ENCODE data around the gene DPP4. TPM values are rescaled to one million over a fixed set of nuclear protein-coding genes. Genes with fewer than 3 reads are reported as not detected.

DPP4 gene
- total RNA-seq, 2 experiments from 2014 or later: 29.9 to 30.7 TPM

DNA sequence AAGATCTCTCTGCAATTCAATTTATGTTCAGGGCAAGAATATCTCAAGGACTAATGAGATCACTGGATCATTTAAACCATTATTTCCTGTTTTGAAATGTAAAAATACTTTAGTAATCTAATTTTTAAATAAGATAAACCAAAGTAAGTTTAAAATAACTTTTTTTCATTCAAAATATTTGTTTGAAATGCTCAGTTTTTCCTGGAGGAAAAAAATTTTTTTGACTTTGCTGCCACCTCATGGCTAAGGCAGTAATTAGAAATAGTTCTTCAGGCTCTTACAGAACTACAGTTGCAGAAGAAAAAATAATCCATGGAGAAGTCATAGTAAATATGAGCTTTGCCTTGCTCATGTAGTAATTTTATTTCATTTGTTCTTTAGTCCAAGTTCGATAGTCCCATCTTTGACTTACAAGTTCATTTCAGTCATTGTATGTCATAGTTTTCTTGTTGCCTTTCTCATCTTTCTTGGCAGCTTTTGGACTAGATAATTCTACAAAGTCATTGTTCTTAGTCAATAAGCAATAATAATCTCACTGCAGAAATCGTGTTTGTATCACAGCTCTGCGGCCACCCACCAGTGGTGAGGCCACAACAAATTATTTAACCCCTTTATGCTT lies 127.4 kb downstream of the DPP4 start:
- no peak overlapping the region for H3K27ac Mint-ChIP-seq
- H3K36me3 Mint-ChIP-seq: no peaks in the 10 kb centered on the region
- intact Hi-C loops (cut with micrococcal nuclease): loop anchor here (1.0 kb wide), 2 partner anchors 178 to 360 kb away; no protein-coding TSS in a partner anchor
- H3K9me3 Mint-ChIP-seq: no peaks in the 10 kb centered on the region
- no peak for DNase-seq
- H3K4me1 Mint-ChIP-seq (ENCODE audit: low read depth): peaks cover 6% of the 10 kb centered on the region
- H3K4me3 Mint-ChIP-seq: no peak overlapping the region
- no peaks in the 10 kb centered on the region for H3K27me3 Mint-ChIP-seq
- POLR2A ChIA-PET: no interaction called here
- CTCF ChIA-PET: interaction anchor here (0.6 to 4.6 kb wide), 28 partner anchors 8 to 723 kb away, joined by 3 to 116 read pairs (median 3); no protein-coding TSS in a partner anchor

DNA sequence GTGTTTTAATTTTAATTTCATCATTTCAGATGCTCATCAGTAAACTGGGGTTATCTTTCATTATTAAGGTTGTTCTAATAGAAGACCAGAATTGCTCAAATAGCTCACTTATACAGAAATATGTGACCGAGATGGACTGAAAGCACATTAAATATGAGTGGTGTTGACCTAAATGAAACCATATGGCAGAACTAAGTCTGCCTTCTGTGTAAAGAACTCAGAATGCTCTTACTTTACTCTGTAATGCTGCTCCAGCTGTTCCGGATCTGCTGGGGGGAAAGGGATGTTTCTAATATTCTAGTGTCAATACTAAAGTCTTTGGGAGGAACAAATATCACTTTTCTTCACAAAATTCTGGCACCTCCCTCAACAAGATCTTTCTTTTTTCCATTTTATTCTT lies 131.0 kb downstream of the DPP4 start:
- CTCF ChIA-PET: interaction anchor here (1.2 to 2.3 kb wide), 2 partner anchors 182 to 355 kb away, joined by 3 to 8 read pairs; no protein-coding TSS in a partner anchor
- Mint-ChIP-seq H3K27ac (no peak overlapping the region), H3K9me3 (no peaks in the 10 kb centered on the region)

More for the DNA sequence above, 131.0 kb downstream of the DPP4 start:
- H3K36me3 Mint-ChIP-seq: no peaks in the 10 kb centered on the region
- peaks cover 4% of the 10 kb centered on the region for H3K27me3 Mint-ChIP-seq
- no peak for DNase-seq
- H3K4me3 Mint-ChIP-seq: no peak overlapping the region
- peaks cover 2% of the 10 kb centered on the region for H3K4me1 Mint-ChIP-seq (ENCODE audit: low read depth)
- intact Hi-C loops (cut with micrococcal nuclease): no loop called here
- POLR2A ChIA-PET: no interaction called here

Other genes starting within 250 kb of the DPP4 start
- not detected for gene GCG, start 78.0 kb upstream of the DPP4 start, total RNA-seq
- gene FAP, start 169.2 kb upstream of the DPP4 start, total RNA-seq: not detected
- gene IFIH1, start 244.5 kb upstream of the DPP4 start, total RNA-seq: 10 to 100 TPM; 33.3 to 34.2 TPM

All from activated CD4-positive, alpha-beta memory T cell treated with anti-CD3 and anti-CD28 coated beads for 36 hours (primary cell).